GM18873 (cell line): Measurements from ENCODE around the gene LILRA5.
"Not testable (repeated sequence)": the region's sequence is repeated elsewhere in the genome, so short reads cannot be mapped to it uniquely, and the experiment has no call there.

Experiments
- ATAC-seq: cut with Tn5 transposase; IDR thresholded peaks from one replicate; pipeline ENCODE4 v1.9.1; 2021; ENCODE audit warnings: mild to moderate bottlenecking, moderate library complexity, moderate number of reproducible peaks; ENCODE audit not compliant: unreplicated experiment, low FRiP score

The LILRA5 gene

GRCh38 chr19:54278056-54278455, 34.9 kb downstream of the LILRA5 start:
- not testable (repeated sequence) for ATAC-seq

- ATAC-seq: not testable (repeated sequence)
These were observed 35.8 kb downstream of the LILRA5 start for GRCh38 chr19:54277111-54277615.

GRCh38 chr19:54275951-54276350, 37.0 kb downstream of the LILRA5 start:
- ATAC-seq: no peak

- not testable (repeated sequence) for ATAC-seq
These were observed 38.5 kb downstream of the LILRA5 start for GRCh38 chr19:54274516-54274915.

GRCh38 chr19:54273821-54274220, 39.1 kb downstream of the LILRA5 start:
- ATAC-seq: no peak

- ATAC-seq: not testable (repeated sequence)
These were observed 40.8 kb downstream of the LILRA5 start for GRCh38 chr19:54272181-54272580.

GRCh38 chr19:54271587-54271986, 41.4 kb downstream of the LILRA5 start:
- ATAC-seq: not testable (repeated sequence)

- no peak for ATAC-seq
These were observed 41.9 kb downstream of the LILRA5 start for GRCh38 chr19:54271106-54271505.

- ATAC-seq: no peak
These were observed 44.0 kb downstream of the LILRA5 start for GRCh38 chr19:54268936-54269335.

GRCh38 chr19:54266133-54266532, 46.8 kb downstream of the LILRA5 start:
- no peak for ATAC-seq

GRCh38 chr19:54262470-54262869, 50.5 kb downstream of the LILRA5 start:
- no peak for ATAC-seq

GRCh38 chr19:54262066-54262465, 50.9 kb downstream of the LILRA5 start:
- no peak for ATAC-seq

- no peak for ATAC-seq
These were observed 55.9 kb downstream of the LILRA5 start, which contains the start of gene LILRB5 for GRCh38 chr19:54257116-54257480. Gene LILRB5 (minus strand): TSS chr19:54257273. CDS start chr19:54257193, 80 bp downstream.
